HepG2 (cell line): ENCODE measurements around the gene MGAT2. TPM values are rescaled to one million over a fixed set of nuclear protein-coding genes. Genes with fewer than 3 reads are reported as not detected.

Experiments used
- ARHGAP35 ChIP-seq: sonication (generic); formaldehyde crosslinking; IDR thresholded peaks from 2 replicates; pipeline ENCODE4 v1.9.0; 2022; ENCODE audit warnings: mild to moderate bottlenecking, inconsistent platforms, moderate library complexity, missing genetic modification reagents, borderline replicate concordance
- CBFB ChIP-seq: sonication (generic); formaldehyde crosslinking; IDR thresholded peaks from 2 replicates; pipeline ENCODE4 v1.4.0; 2020; ENCODE audit warnings: missing genetic modification reagents
- CC2D1A ChIP-seq: sonication (generic); formaldehyde crosslinking; IDR thresholded peaks from 2 replicates; pipeline ENCODE4 v1.8.1; 2023; ENCODE audit warnings: mild to moderate bottlenecking, missing genetic modification reagents
- HNRNPLL ChIP-seq: fragments of 200-400 bp; formaldehyde crosslinking; IDR thresholded peaks from 2 replicates; pipeline ENCODE4 v1.6.1; 2017; ENCODE audit warnings: mild to moderate bottlenecking, low read depth, low read length; ENCODE audit not compliant: poor library complexity, severe bottlenecking
- ISL2 ChIP-seq: sonication (generic); formaldehyde crosslinking; IDR thresholded peaks from 2 replicates; pipeline ENCODE4 v1.5.0; 2020; ENCODE audit warnings: missing genetic modification reagents
- MAFF ChIP-seq: IDR thresholded peaks from 2 replicates; pipeline ENCODE4 v1.6.1; 2011; ENCODE audit warnings: low read depth, low read length, improper control_type of control experiment
- NBN ChIP-seq: fragments of 450-650 bp; conservative IDR thresholded peaks from 2 replicates; pipeline ENCODE4 v1.6.1; 2017
- NCOR1 ChIP-seq: fragments of 200-600 bp; sonication (generic); IDR thresholded peaks from 2 replicates; pipeline ENCODE4 v1.7.0; 2017; ENCODE audit warnings: antibody characterized with exemption, low read length, borderline replicate concordance
- NFKBIZ ChIP-seq: IDR thresholded peaks from 2 replicates; pipeline ENCODE4 v1.6.1; 2018; ENCODE audit warnings: missing genetic modification reagents, missing compliant biosample characterization
- YEATS4 ChIP-seq: sonication (generic); formaldehyde crosslinking; IDR thresholded peaks from 2 replicates; pipeline ENCODE4 v1.4.0; 2020; ENCODE audit warnings: missing genetic modification reagents, borderline replicate concordance
- ZFX ChIP-seq: sonication (generic); formaldehyde crosslinking; IDR thresholded peaks from 2 replicates; pipeline ENCODE4 v1.4.0; 2020; ENCODE audit warnings: mild to moderate bottlenecking, low read depth, missing genetic modification reagents, moderate library complexity
- ZNF207 ChIP-seq: fragments of 450-650 bp; IDR thresholded peaks from 2 replicates; pipeline ENCODE4 v1.6.1; 2016; ENCODE audit warnings: antibody characterized with exemption, borderline replicate concordance
- ZNF432 ChIP-seq: sonication (generic); formaldehyde crosslinking; IDR thresholded peaks from 2 replicates; pipeline ENCODE4 v1.5.0; 2020; ENCODE audit warnings: missing genetic modification reagents, mild to moderate bottlenecking, borderline replicate concordance
- ZNF567 ChIP-seq: sonication (generic); formaldehyde crosslinking; IDR thresholded peaks from 2 replicates; pipeline ENCODE4 v1.8.1; 2023; ENCODE audit warnings: mild to moderate bottlenecking, missing genetic modification reagents, borderline replicate concordance
- ZSCAN25 ChIP-seq: sonication (generic); formaldehyde crosslinking; IDR thresholded peaks from 2 replicates; pipeline ENCODE4 v1.8.0; 2022; ENCODE audit warnings: mild to moderate bottlenecking, missing genetic modification reagents
- polyA plus RNA-seq, 8 experiments: library from polyadenylated mRNA; depleted of rRNA in 3 of 8; stranded (reverse) in 7 of 8; unstranded in 1 of 8; fragments of >200 nt; fragmentation: Illumina TruSeq in 4 of 8; extraction: Trizol in 4 of 8; gene quantifications; 2 replicates each; pipeline versions ENCODE4 v1.2.1 to v1.2.3, GENCODE V29; 2011 to 2016; ENCODE audit warnings: low read depth in 4 of 8, missing spikeins in 1 of 8, mixed read lengths in 1 of 8; ENCODE audit not compliant: insufficient read depth in 1 of 8
- total RNA-seq, 5 experiments: library from RNA; depleted of rRNA; stranded (reverse); fragments of >200 nt; fragmentation: Illumina TruSeq; extraction: Trizol; gene quantifications; 2 replicates each; pipeline ENCODE4 v1.2.3, GENCODE V29; 2016; ENCODE audit warnings: low read depth in 1 of 5
- TF ChIP-seq, protein P1 (sequence below): IDR thresholded peaks from 2 replicates; pipeline ENCODE4 v1.6.1; 2016
- TF ChIP-seq, protein P2 (sequence below): sonication (generic); formaldehyde crosslinking; IDR thresholded peaks from 2 replicates; pipeline ENCODE4 v1.4.0; 2020; ENCODE audit warnings: missing genetic modification reagents, borderline replicate concordance
- TF ChIP-seq, protein P3 (sequence below): sonication (generic); formaldehyde crosslinking; IDR thresholded peaks from 2 replicates; pipeline ENCODE4 v1.4.0; 2020; ENCODE audit warnings: missing genetic modification reagents
- TF ChIP-seq, protein P4 (sequence below): sonication (generic); formaldehyde crosslinking; IDR thresholded peaks from 2 replicates; pipeline ENCODE4 v1.5.0; 2020; ENCODE audit warnings: missing genetic modification reagents
- TF ChIP-seq, protein P5 (sequence below): sonication (generic); formaldehyde crosslinking; IDR thresholded peaks from 2 replicates; pipeline ENCODE4 v1.4.0; 2020; ENCODE audit warnings: missing genetic modification reagents

MGAT2 gene
- total and polyA plus RNA-seq, 2 of the 13 experiments (the other 11 are each of a cell fraction or from before 2014, with no cell fraction given): 12.9 to 51.9 TPM

DNA sequence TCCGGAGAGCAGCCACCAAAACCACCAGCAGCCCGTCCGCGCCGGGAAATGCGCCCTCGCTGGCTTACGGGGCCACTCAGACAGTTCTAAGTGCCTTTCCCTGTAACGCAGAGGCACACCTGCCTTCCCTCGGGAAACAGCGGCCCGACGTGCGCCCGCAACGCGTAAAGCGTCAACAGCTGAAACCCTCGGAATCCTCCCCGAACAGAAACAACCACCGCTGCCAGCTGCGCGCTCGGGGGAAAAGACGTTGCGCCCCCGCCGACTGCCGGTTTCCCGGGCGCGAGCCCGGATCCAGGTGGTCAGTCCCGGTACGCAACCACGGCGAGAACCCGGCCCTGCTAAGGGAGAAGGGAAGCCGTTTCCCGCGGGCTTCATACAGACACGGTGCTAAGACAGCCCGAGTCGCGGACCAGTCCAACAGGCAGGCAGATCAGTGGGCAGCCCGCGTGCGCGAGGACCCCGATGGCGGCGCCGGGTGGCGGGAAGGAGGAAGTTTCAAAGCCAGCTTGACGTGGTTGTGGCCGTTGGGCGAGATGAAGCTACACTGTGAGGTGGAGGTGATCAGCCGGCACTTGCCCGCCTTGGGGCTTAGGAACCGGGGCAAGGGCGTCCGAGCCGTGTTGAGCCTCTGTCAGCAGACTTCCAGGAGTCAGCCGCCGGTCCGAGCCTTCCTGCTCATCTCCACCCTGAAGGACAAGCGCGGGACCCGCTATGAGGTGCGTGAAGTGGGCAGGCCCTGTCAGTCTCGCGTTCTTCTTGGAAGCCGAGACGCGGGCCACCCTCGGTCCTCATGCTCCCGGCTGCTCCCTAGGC is 21.9 kb upstream of the MGAT2 start, which contains the start of gene LRR1 (continued):
- TF ChIP-seq, protein P1, sequence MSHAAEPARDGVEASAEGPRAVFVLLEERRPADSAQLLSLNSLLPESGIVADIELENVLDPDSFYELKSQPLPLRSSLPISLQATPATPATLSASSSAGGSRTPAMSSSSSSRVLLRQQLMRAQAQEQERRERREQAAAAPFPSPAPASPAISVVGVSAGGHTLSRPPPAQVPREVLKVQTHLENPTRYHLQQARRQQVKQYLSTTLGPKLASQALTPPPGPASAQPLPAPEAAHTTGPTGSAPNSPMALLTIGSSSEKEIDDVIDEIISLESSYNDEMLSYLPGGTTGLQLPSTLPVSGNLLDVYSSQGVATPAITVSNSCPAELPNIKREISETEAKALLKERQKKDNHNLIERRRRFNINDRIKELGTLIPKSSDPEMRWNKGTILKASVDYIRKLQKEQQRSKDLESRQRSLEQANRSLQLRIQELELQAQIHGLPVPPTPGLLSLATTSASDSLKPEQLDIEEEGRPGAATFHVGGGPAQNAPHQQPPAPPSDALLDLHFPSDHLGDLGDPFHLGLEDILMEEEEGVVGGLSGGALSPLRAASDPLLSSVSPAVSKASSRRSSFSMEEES (CRISPR knock-in tag): peak; percentile 45; the same call in 1 of the 2 replicates
- TF ChIP-seq, protein P2, sequence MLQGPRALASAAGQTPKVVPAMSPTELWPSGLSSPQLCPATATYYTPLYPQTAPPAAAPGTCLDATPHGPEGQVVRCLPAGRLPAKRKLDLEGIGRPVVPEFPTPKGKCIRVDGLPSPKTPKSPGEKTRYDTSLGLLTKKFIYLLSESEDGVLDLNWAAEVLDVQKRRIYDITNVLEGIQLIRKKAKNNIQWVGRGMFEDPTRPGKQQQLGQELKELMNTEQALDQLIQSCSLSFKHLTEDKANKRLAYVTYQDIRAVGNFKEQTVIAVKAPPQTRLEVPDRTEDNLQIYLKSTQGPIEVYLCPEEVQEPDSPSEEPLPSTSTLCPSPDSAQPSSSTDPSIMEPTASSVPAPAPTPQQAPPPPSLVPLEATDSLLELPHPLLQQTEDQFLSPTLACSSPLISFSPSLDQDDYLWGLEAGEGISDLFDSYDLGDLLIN (CRISPR knock-in tag): no peak; the same call in 1 of the 2 replicates
- TF ChIP-seq NCOR1 (no peak; the same call in 1 of the 2 replicates), CBFB (peak; percentile 78), ZNF567 (CRISPR knock-in tag) (no peak), ZNF207 (no peak), MAFF (no peak), ISL2 (CRISPR knock-in tag) (peak; percentile 61), ARHGAP35 (peak; percentile 72; the same call in 1 of the 2 replicates), NFKBIZ (CRISPR knock-in tag) (no peak; the same call in 1 of the 2 replicates), ZFX (CRISPR knock-in tag) (peak; percentile 82), NBN (no peak), ZNF432 (CRISPR knock-in tag) (no peak), YEATS4 (CRISPR knock-in tag) (peak; percentile 89; the same call in 1 of the 2 replicates), HNRNPLL (peak; percentile 99), ZSCAN25 (peak; percentile 69), CC2D1A (CRISPR knock-in tag) (no peak)
- TF ChIP-seq, protein P3, sequence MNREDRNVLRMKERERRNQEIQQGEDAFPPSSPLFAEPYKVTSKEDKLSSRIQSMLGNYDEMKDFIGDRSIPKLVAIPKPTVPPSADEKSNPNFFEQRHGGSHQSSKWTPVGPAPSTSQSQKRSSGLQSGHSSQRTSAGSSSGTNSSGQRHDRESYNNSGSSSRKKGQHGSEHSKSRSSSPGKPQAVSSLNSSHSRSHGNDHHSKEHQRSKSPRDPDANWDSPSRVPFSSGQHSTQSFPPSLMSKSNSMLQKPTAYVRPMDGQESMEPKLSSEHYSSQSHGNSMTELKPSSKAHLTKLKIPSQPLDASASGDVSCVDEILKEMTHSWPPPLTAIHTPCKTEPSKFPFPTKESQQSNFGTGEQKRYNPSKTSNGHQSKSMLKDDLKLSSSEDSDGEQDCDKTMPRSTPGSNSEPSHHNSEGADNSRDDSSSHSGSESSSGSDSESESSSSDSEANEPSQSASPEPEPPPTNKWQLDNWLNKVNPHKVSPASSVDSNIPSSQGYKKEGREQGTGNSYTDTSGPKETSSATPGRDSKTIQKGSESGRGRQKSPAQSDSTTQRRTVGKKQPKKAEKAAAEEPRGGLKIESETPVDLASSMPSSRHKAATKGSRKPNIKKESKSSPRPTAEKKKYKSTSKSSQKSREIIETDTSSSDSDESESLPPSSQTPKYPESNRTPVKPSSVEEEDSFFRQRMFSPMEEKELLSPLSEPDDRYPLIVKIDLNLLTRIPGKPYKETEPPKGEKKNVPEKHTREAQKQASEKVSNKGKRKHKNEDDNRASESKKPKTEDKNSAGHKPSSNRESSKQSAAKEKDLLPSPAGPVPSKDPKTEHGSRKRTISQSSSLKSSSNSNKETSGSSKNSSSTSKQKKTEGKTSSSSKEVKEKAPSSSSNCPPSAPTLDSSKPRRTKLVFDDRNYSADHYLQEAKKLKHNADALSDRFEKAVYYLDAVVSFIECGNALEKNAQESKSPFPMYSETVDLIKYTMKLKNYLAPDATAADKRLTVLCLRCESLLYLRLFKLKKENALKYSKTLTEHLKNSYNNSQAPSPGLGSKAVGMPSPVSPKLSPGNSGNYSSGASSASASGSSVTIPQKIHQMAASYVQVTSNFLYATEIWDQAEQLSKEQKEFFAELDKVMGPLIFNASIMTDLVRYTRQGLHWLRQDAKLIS (CRISPR knock-in tag): peak; percentile 33
- TF ChIP-seq, protein P4, sequence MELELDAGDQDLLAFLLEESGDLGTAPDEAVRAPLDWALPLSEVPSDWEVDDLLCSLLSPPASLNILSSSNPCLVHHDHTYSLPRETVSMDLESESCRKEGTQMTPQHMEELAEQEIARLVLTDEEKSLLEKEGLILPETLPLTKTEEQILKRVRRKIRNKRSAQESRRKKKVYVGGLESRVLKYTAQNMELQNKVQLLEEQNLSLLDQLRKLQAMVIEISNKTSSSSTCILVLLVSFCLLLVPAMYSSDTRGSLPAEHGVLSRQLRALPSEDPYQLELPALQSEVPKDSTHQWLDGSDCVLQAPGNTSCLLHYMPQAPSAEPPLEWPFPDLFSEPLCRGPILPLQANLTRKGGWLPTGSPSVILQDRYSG: no peak
- TF ChIP-seq, protein P5, sequence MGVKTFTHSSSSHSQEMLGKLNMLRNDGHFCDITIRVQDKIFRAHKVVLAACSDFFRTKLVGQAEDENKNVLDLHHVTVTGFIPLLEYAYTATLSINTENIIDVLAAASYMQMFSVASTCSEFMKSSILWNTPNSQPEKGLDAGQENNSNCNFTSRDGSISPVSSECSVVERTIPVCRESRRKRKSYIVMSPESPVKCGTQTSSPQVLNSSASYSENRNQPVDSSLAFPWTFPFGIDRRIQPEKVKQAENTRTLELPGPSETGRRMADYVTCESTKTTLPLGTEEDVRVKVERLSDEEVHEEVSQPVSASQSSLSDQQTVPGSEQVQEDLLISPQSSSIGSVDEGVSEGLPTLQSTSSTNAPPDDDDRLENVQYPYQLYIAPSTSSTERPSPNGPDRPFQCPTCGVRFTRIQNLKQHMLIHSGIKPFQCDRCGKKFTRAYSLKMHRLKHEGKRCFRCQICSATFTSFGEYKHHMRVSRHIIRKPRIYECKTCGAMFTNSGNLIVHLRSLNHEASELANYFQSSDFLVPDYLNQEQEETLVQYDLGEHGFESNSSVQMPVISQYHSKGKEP (CRISPR knock-in tag): no peak
